ENCODE measurements around the gene TTLL1.

TTLL1 gene

GRCh38 chr22:42994917-42995562, 94.2 kb downstream of the TTLL1 start:
- no peak for DNase-seq (ENCODE audit: low read depth in 2 of 2, low spot score in 1 of 2)

- no peak for DNase-seq (ENCODE audit: low read depth in 2 of 2, low spot score in 1 of 2)
Measured at GRCh38 chr22:42994276-42994916, 94.8 kb downstream of the TTLL1 start.

GRCh38 chr22:42993651-42994275, 95.4 kb downstream of the TTLL1 start:
- DNase-seq (ENCODE audit: low read depth in 2 of 2, low spot score in 1 of 2): no peak

GRCh38 chr22:42992886-42993479, 96.2 kb downstream of the TTLL1 start:
- DNase-seq (ENCODE audit: low read depth in 2 of 2, low spot score in 1 of 2): no peak

- DNase-seq (ENCODE audit: low read depth in 2 of 2, low spot score in 1 of 2): no peak
Measured at GRCh38 chr22:42992092-42992491, 97.1 kb downstream of the TTLL1 start.

GRCh38 chr22:42991010-42991651, 98.1 kb downstream of the TTLL1 start:
- no peak for DNase-seq (ENCODE audit: low read depth in 2 of 2, low spot score in 1 of 2)

- DNase-seq (ENCODE audit: low read depth in 2 of 2, low spot score in 1 of 2): no peak
Measured at GRCh38 chr22:42990131-42990838, 98.9 kb downstream of the TTLL1 start.

Measured in stimulated activated CD8-positive, alpha-beta memory T cell treated with anti-CD3 and anti-CD28 coated beads, Interleukin-4, amount 100 ng/mL, for 4 hours (primary cell).